C1 segment of cervical spinal cord (tissue), 14 donors: ENCODE data around the gene RNF14.

Source experiments
- DNase-seq, 14 donors: peaks; one replicate each; lab custom pipeline; 2025; lab: John Stamatoyannopoulos, UW

Gene RNF14

GRCh38 chr5:141976176-141976575 lies 7.3 kb downstream of the RNF14 start:
- no peak for DNase-seq

- DNase-seq: no peak
Observed at GRCh38 chr5:141978389-141978788, 9.5 kb downstream of the RNF14 start.

DNA sequence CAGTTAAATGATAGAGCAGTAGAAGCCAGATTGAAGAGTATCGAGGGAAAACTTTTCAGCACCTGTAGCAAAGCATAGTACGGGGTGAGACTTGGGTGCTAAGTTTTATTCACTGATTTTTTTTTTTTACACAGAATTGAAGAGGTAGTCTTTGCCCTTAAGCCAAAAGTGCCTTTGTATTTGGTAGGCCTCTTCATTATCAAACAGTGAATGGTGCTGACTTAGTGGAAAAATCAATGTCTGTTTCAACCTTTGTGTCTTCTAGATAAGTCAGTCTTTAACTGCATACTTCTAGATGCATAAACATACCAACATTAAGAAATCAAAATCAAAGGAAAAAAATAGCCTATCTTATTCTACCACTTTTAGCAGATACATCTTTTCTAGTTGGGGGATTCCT lies 13.7 kb downstream of the RNF14 start:
- no peak for DNase-seq

DNA sequence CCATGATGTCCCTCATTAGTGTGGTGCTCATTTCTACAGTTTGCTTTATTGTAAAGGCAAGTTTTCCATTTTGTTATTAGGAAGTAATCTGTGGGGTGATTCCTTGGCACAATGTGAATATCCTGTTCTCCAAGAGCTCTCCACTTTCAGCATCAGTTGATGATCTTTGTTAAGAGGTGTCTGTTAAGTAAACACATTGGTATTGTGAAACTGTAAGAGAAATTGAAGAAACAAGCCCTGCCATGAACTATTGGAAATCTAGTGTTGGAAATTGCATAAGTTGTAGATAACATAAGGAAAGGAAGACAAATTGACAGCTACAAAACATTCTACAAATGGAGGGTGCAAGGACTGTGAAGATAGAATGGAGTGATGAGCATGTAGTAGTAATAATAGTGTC lies 17.2 kb downstream of the RNF14 start:
- DNase-seq: no peak

DNA sequence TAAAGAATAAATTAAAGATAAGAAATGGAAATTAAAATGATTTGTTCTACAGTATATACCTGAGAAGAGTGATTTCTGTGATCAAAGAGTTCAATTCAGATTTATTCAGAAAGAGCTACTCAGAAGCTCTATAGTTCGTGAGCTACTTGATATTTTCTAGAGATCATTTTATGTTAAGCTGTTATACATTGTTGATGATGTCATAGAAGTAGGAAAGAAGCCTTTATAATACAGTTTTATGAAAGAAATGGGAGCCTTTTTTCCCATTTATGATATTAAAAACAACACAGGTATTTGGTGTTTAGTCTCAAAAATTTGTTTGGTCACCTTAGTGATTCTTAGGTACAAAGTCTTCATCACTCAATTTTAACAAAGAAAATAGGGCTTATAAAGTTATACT lies 20.8 kb downstream of the RNF14 start:
- DNase-seq: no peak

DNA sequence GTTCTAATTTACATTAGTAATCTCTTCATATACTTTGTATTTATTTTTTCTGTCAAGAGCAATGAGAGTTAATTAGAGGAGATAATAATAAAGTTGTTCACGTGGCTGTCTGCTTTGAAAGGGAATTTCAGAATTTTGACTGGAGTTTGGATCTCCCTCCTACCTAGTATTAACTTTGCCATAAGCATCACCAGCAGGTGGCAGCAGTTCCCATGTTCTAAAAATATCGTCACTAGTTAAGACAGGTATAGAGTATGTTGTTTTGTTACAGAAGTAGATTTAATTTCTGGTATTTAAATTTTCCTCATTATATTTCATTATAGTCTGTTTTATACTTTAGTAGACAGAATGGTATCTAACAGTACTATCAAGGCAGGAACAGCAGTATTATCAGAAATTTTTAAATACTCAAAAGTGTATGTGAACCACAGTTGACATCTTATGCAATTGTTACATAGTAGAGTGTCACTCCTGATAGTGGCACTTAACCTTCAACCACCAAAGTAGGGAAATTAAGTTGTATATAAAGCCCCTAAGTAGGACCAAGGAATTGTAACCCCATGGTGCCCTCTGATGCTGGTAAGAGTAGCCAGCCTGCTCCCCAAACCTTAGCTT lies 23.6 kb downstream of the RNF14 start:
- peak in 5 of 14 donors; percentile 12 to 43 (median 20) for DNase-seq

DNA sequence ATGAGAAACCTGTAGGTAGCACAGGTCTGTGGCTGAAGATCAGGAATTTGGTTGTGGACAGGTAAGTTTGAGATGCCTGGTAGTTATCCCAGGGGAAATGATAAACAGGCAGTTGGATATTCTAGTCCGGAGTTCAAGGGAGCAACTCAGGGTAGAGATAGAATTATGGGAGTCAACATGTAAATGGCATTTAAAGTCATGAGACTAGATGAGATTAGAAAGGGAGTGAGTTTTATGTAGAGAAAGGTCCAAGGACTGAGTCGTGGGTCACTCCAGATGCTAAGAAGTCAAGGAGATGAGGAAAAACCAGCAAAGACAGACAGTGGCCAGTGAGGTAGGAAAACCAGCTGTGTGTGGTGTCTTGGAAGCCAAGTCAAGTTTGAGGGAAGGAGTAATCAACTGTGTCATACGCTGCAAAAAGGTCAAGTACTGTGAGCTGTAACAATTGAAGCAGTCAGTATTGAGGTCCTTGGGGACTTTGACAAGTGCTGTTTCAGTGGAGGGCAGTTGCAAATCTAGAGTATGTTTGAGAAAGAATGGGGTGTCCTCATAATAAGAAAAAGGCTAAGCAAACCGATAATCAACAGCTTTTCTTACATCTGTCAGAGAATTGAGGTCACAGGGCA lies 25.7 kb downstream of the RNF14 start:
- no peak for DNase-seq

GRCh38 chr5:141995656-141996055 lies 26.8 kb downstream of the RNF14 start:
- DNase-seq: no peak

DNA sequence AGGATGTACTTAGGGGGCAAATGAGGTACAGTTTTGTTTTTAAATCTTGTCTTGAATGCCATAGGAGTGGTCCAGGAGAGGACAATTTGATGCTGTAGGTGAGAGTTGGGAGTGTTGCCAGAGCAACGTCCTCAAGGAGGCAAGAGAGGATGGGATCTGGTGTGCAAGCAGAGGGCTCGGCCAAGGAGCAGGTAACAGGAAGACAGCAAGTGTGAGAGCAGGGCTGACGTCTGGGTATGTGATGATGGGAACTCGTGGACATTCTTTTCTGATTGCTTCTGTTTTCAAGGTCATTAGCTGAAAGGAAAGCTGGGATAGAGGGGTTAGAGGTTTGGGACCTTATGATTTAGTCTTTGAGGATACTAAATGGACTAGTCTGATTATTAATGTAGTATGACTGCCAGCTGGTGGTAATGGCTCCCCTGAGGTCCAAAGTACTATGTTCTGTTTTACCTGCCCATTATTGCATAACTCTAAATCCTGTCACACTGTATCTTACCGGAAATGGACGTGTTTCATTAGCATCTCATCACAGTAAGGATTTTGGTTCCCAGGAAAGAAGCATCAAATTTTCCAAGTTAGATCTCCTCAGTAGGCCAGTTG lies 28.6 kb downstream of the RNF14 start:
- no peak for DNase-seq

DNA sequence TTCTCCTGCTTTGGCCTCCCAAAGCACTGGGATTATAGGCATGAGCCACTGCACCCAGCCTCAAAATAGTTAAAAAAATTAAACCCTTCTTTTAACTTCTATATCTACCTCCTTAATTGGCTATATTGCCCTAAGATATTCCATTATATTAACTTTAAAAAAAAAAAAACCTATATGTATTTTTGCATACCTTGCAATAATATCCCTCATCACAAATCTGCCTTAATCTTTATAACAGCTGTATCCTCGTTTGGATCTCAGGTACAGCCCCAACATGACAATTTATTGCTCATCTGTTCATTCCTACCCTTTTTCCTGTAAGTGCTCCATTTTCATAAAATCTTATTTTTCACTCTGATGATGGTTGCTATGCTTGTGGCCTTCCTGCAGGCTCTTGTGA lies 31.3 kb downstream of the RNF14 start:
- DNase-seq: no peak

- no peak for DNase-seq
Observed at GRCh38 chr5:142000704-142001484, 32.0 kb downstream of the RNF14 start.

DNA sequence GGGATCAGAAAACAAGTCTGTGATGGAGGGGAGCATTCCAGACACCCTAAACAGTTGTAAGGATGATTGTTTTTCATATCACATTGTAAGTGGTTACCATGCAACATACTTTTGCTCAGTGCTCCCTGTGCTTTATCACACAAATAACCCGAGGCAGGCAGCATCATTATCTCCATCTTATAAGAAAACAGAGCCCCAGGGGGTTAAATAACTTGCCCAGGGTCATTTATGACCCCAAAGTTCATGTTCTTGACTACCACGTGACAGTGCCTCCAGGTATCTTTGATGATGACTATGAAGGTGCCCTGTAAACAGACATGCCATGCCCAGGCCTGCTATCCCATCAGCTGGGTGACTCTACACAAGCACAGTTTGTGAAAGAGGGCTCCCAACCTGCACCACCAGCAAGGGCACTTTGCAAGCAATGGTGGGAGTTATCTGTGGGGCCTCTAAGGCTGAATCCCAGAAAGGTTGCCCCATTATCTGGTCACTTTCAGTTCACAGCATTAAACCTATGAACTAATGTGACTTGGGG lies 34.4 kb downstream of the RNF14 start:
- DNase-seq: no peak

GRCh38 chr5:142006363-142007236 lies 37.7 kb downstream of the RNF14 start:
- no peak for DNase-seq

- DNase-seq: no peak
Observed at GRCh38 chr5:142007237-142007544, 38.3 kb downstream of the RNF14 start.

GRCh38 chr5:142008813-142009212 lies 39.9 kb downstream of the RNF14 start:
- no peak for DNase-seq

GRCh38 chr5:142009886-142010285 lies 41.0 kb downstream of the RNF14 start:
- no peak for DNase-seq

- DNase-seq: no peak
Observed at GRCh38 chr5:142011572-142012185, 42.8 kb downstream of the RNF14 start.

DNA sequence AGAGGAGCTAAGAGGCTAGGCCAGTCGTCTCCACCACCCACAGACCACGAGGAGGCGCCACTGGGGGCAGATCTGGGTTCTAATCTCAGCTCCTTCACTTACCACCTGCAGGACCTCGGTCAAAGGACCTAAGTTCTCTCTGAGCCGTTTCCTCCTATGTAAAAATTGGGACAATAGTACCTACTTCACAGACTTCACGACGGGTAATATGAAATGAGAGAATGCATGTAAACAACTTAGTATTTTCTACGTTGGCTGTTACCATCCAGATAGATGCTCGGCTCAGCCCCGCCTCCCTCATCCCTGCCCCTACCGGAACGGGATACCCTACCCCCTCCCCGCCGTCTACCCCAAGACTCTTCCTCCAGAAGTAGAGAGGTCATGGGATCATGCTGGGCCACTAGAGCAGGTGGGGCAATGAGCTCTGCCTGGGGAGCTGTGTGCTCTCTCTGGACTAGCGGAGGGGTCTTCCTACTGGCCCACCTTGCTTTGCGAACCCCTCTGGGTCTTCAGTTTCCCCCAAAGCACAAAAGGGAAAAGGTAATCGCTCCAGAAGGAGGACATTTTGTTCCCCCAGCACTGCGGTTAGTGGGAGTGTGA lies 43.4 kb downstream of the RNF14 start:
- peak in 10 of 14 donors; percentile 18 to 60 (median 50) for DNase-seq

DNA sequence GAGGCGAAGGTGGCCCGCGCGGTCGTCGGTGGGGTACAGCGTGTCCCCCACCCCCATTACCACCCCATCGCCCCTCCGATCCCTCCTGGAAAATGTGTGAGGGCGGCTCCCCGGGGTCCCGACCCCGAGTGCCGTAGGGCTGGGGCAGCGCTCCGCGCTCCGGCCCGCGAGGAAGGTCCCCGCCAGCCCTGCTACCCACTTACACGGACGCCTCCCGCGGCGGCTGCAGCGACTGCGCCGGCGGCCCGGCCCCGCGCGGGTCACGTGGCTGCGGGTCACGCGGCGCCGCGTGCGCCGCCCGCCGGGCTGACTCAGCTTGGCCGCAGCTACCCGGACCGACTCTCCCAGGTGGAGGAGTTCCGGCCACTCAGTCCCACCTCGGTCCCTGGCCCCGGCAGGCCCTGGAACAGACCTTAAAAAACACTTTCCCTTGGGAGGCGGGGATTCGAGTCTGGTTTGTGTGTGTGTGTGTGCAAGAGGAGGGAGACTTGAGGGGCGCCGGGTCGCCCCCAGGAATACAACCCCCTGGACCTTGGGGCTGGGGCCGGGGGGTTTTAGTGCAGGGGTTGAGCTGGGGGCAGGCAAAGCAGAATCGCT lies 44.0 kb downstream of the RNF14 start, which contains the start of gene GNPDA1:
GNPDA1 (minus strand) TSS at position 236 of the 597 bp plus-strand sequence. CDS start 992 bp downstream, outside the sequence.
- DNase-seq: peak in 13 of 14 donors; percentile 54 to 89 (median 76)
